Hematopoietic multipotent progenitor cell treated with erythropoietin and hydrocortisone succinate and interleukin-3 and kit ligand, for 15 days (in vitro differentiated cells): ENCODE results near the gene KCTD20.

ENCODE experiments used
- DNase-seq: peaks from one replicate; pipeline ENCODE4 v3.0.0-alpha.2; 2015; ENCODE audit warnings: low spot score

Gene KCTD20

GRCh38 chr6:36539814-36540568, 97.2 kb downstream of the KCTD20 start:
- no peak for DNase-seq
